Measurements from ENCODE around the gene PLA2G6. TPM values are rescaled to one million over a fixed set of nuclear protein-coding genes. Genes with fewer than 3 reads are reported as not detected.

The PLA2G6 gene
- total and polyA plus RNA-seq, 2 of the 4 experiments (the other 2 are of a cell fraction): 6.1 to 10.3 TPM

GRCh38 chr22:38175206-38176118 lies 6.2 kb downstream of the PLA2G6 start:
- peak overlapping the region; percentile 82; the same call in 2 of the 3 replicates for H2BK15ac ChIP-seq (ENCODE audit: low read depth, low read length)
- CTCF ChIA-PET: interaction anchor here (0.6 to 1.0 kb wide), 3 partner anchors 27 to 60 kb away, joined by 3 to 4 read pairs (median 4); partner anchors contain the start of gene MAFF

More at GRCh38 chr22:38175206-38176118, 6.2 kb downstream of the PLA2G6 start:
- no TSS peak for BruUV-seq (replicated peaks)
- peak overlapping the region; percentile 84 for H2AK5ac ChIP-seq (ENCODE audit: low read depth, low read length)
- intact Hi-C loops (cut with micrococcal nuclease): no loop called here
- DNase-seq: no peak
- in situ Hi-C loops (cut with MboI; ENCODE audit: low sequenced_read_pairs): no loop called here
- 85% methylated on average over 13 of the region's 17 CpGs; no CpG with 5 or more reads in 1 of the 2 experiments for WGBS, 2 experiments (ENCODE audit: extremely low coverage in 2 of 2, insufficient read length in 1 of 2)
- no peak overlapping the region for H3K9ac ChIP-seq (ENCODE audit: low read depth, low read length)
- peak overlapping the region; percentile 36 for H3K23ac ChIP-seq (ENCODE audit: low read depth, low read length)
- peak overlapping the region; percentile 64 for H3K14ac ChIP-seq (replicated peaks; ENCODE audit: low read depth, low read length)
- H3K9me3 ChIP-seq (ENCODE audit: control insufficient read depth, insufficient read depth, low read length): no peaks in the 10 kb centered on the region
- POLR2A ChIA-PET (ENCODE audit: unreplicated experiment): no interaction called here
- H3K36me3 ChIP-seq (ENCODE audit: control insufficient read depth, insufficient read depth, low read length): no peaks in the 10 kb centered on the region
- no peak overlapping the region; the same call in 1 of the 2 replicates for H3K4me2 ChIP-seq (ENCODE audit: low read depth, low read length)
- H3K4me1 ChIP-seq (ENCODE audit: control insufficient read depth, insufficient read depth, low read length): peaks cover 30% of the 10 kb centered on the region
- H4K5ac ChIP-seq (ENCODE audit: low read depth, low read length): peak overlapping the region; percentile 32; the same call in 1 of the 2 replicates
- peak overlapping the region; percentile 79 for H2AK9ac ChIP-seq (replicated peaks; ENCODE audit: low read depth, low read length, poor library complexity)
- TF ChIP-seq POLR2A (IDR thresholded peaks at IDR 0.05; ENCODE audit: low read depth, low read length): peak; percentile 41; the same call in 1 of the 2 replicates
- TF ChIP-seq FOS (IDR thresholded peaks at IDR 0.05; ENCODE audit: low read depth, low read length): no peak
- H3K4ac ChIP-seq (ENCODE audit: low read depth, low read length): peak overlapping the region; percentile 91
- H3K27me3 ChIP-seq (ENCODE audit: control insufficient read depth, insufficient read depth, low read length): no peaks in the 10 kb centered on the region
- peak overlapping the region; percentile 50 for H3K18ac ChIP-seq (ENCODE audit: low read depth, low read length)
- H3K79me1 ChIP-seq (ENCODE audit: low read depth in 1 of 2, low read length in 2 of 2): peaks cover 0 to 29% of the 10 kb centered on the region in 2 experiments; a peak in 1 of 4 replicates
- H2BK120ac ChIP-seq (ENCODE audit: low read depth, low read length): peak overlapping the region; percentile 94
- peak overlapping the region; percentile 93 for H2BK20ac ChIP-seq (ENCODE audit: low read depth, low read length)
- dilution Hi-C loops (cut with HindIII; ENCODE audit: low sequenced_read_pairs, unreplicated experiment): no loop called here
- no peak overlapping the region for H3K56ac ChIP-seq (ENCODE audit: extremely low read depth, insufficient read depth, low read length)
- H3K27ac ChIP-seq (ENCODE audit: insufficient read depth, low read length): peak overlapping the region; percentile 70
- peak overlapping the region; percentile 87 for H4K91ac ChIP-seq (ENCODE audit: insufficient read depth, low read depth, low read length)
- no peak overlapping the region for H3K4me3 ChIP-seq (ENCODE audit: insufficient read depth, low read depth, low read length)
- no peaks in the 10 kb centered on the region; the same call in 1 of the 2 replicates for H4K20me1 ChIP-seq (ENCODE audit: insufficient read depth, low read length)
- H2BK5ac ChIP-seq (ENCODE audit: low read depth, low read length, poor library complexity, severe bottlenecking): peak overlapping the region; percentile 65
- H4K8ac ChIP-seq (ENCODE audit: low read depth in 2 of 2, low read length in 2 of 2): peak overlapping the region; percentile 30 to 64
- peak overlapping the region; percentile 82 for H2AFZ ChIP-seq (replicated peaks; ENCODE audit: low read length, poor library complexity)
- no peak for ATAC-seq (ENCODE audit: low read depth)
- H3K9me1 ChIP-seq (ENCODE audit: insufficient read depth, low read length): peaks cover 28% of the 10 kb centered on the region

All from IMR-90 (cell line).